Keratinocyte (primary cell): ENCODE results near the gene MOGAT1. TPM values are rescaled to one million over a fixed set of nuclear protein-coding genes. Genes with fewer than 3 reads are reported as not detected.

Experiments
- DNase-seq: peaks from one replicate; pipeline ENCODE4 v3.0.0-alpha.2; 2011; ENCODE audit warnings: low read depth, missing footprints, low spot score
- FAIRE-seq: peaks from 2 replicates; lab custom pipeline; 2011; peaks lifted over from hg19 to GRCh38; lab: Jason Lieb, UNC
- H2AFZ ChIP-seq: 2 replicates; pipeline ENCODE4 v1.6.0; 2012; ENCODE audit warnings: low read length, control low read depth, inconsistent platforms; ENCODE audit not compliant: control insufficient read depth
- H3K27ac ChIP-seq: 2 replicates; pipeline ENCODE4 v1.5.1; 2011; ENCODE audit warnings: low read length; ENCODE audit not compliant: control insufficient read depth, insufficient read depth
- H3K27me3 ChIP-seq: 3 replicates; pipeline ENCODE4 v1.6.0; 2011; ENCODE audit warnings: low read length; ENCODE audit not compliant: control insufficient read depth, insufficient read depth; ENCODE audit errors: extremely low read depth
- H3K36me3 ChIP-seq, 2 experiments: 2 replicates in 1 of 2; 3 replicates in 1 of 2; pipeline ENCODE4 v1.5.1; 2011; ENCODE audit warnings: low read length in 2 of 2, mild to moderate bottlenecking in 1 of 2; ENCODE audit not compliant: control insufficient read depth in 2 of 2, insufficient read depth in 2 of 2; ENCODE audit errors: extremely low read depth in 1 of 2
- H3K4me1 ChIP-seq: 3 replicates; pipeline ENCODE4 v1.5.1; 2011; ENCODE audit warnings: low read length; ENCODE audit not compliant: control insufficient read depth, insufficient read depth; ENCODE audit errors: extremely low read depth
- H3K4me2 ChIP-seq: 3 replicates; pipeline ENCODE4 v1.6.0; 2011; ENCODE audit warnings: low read depth, low read length; ENCODE audit not compliant: control insufficient read depth, insufficient read depth; ENCODE audit errors: extremely low read depth
- H3K4me3 ChIP-seq, 3 experiments: fragments of 200-600 bp in 1 of 3; sonication (generic) in 1 of 3; 2 replicates in 2 of 3; 3 replicates in 1 of 3; pipeline ENCODE4 v1.5.1; 2011 to 2016; ENCODE audit warnings: low read length in 3 of 3, mild to moderate bottlenecking in 3 of 3, control low read depth in 2 of 3, inconsistent platforms in 1 of 3, low read depth in 1 of 3, mixed read lengths in 1 of 3, mixed run types in 1 of 3, moderate library complexity in 1 of 3; ENCODE audit not compliant: control insufficient read depth in 2 of 3, insufficient read depth in 2 of 3; ENCODE audit errors: extremely low read depth in 1 of 3
- H3K79me2 ChIP-seq: 2 replicates; pipeline ENCODE4 v1.6.0; 2012; ENCODE audit warnings: low read length; ENCODE audit not compliant: control insufficient read depth, insufficient read depth
- H3K9ac ChIP-seq: 3 replicates; pipeline ENCODE4 v1.6.0; 2011; ENCODE audit warnings: low read length; ENCODE audit not compliant: control insufficient read depth, insufficient read depth; ENCODE audit errors: extremely low read depth
- H3K9me1 ChIP-seq: 3 replicates; pipeline ENCODE4 v1.6.0; 2011; ENCODE audit warnings: low read length; ENCODE audit not compliant: control insufficient read depth, insufficient read depth; ENCODE audit errors: extremely low read depth
- H3K9me3 ChIP-seq: 2 replicates; pipeline ENCODE4 v1.5.1; 2012; ENCODE audit warnings: low read depth, low read length; ENCODE audit not compliant: control insufficient read depth
- H4K20me1 ChIP-seq: 3 replicates; pipeline ENCODE4 v1.6.0; 2011; ENCODE audit warnings: low read length; ENCODE audit not compliant: control insufficient read depth, insufficient read depth; ENCODE audit errors: extremely low read depth
- CTCF ChIP-seq, 3 experiments: IDR thresholded peaks in 1 of 3; conservative IDR thresholded peaks in 1 of 3; optimal IDR thresholded peaks in 1 of 3; 2 replicates in 2 of 3; 3 replicates in 1 of 3; pipeline versions ENCODE3 to v1.5.1; 2011; ENCODE audit warnings: low read length in 3 of 3, mild to moderate bottlenecking in 3 of 3, moderate library complexity in 2 of 3, control low read depth in 1 of 3, inconsistent platforms in 1 of 3; ENCODE audit not compliant: insufficient read depth in 2 of 3; ENCODE audit errors: extremely low read depth in 1 of 3
- EZH2 ChIP-seq: IDR thresholded peaks from one replicate; pipeline ENCODE4 v1.6.1; 2012; ENCODE audit warnings: inconsistent platforms, mild to moderate bottlenecking, low read length, moderate library complexity
- dilution Hi-C: fragments of 300-500 bp; cut with MboI; formaldehyde crosslinking; loops from one replicate; pipeline ENCODE4 v1.7.0; 2020; ENCODE audit warnings: low sequenced_read_pairs; ENCODE audit not compliant: extremely low pct_ligation_motif_present
- polyA plus RNA-seq, 5 experiments: library from polyadenylated mRNA; depleted of rRNA in 3 of 5; stranded (reverse) in 3 of 5; stranded (forward) in 1 of 5; unstranded in 1 of 5; fragments of >200 nt; gene quantifications; 1 replicate in 1 of 5; 2 replicates in 3 of 5; 3 replicates in 1 of 5; pipeline versions ENCODE4 v1.2.1 to v1.2.3, GENCODE V29; 2011 to 2012; ENCODE audit warnings: missing spikeins in 2 of 5, low read depth in 1 of 5, low replicate concordance in 1 of 5

MOGAT1 gene
- polyA plus RNA-seq, 1 donor (not counting 4 experiments of a cell fraction or from before 2014, with no cell fraction given), result not detected

GRCh38 chr2:222688917-222689316 lies 17.5 kb downstream of the MOGAT1 start:
- Histone ChIP-seq H3K9me1 (no peaks in the 10 kb centered on the region), H3K27me3 (peaks cover 3% of the 10 kb centered on the region), H3K27ac (no peak overlapping the region), H3K79me2 (no peaks in the 10 kb centered on the region), H2AFZ (no peak overlapping the region), H3K4me3 (no peak overlapping the region), H4K20me1 (no peaks in the 10 kb centered on the region), H3K4me2 (no peak overlapping the region), H3K9me3 (no peaks in the 10 kb centered on the region), H3K36me3 (no peaks in the 10 kb centered on the region), H3K4me1 (no peaks in the 10 kb centered on the region), H3K9ac (no peak overlapping the region)
- dilution Hi-C loops, result no loop called here
- no peak for FAIRE-seq
- DNase-seq, result no peak
- TF ChIP-seq CTCF (optimal IDR thresholded peaks at IDR 0.05 in 1 of 3, IDR thresholded peaks at IDR 0.05 in 1 of 3, conservative IDR thresholded peaks at IDR 0.05 in 1 of 3; ENCODE audit: extremely low read depth in 1 of 3, insufficient read depth in 2 of 3, low read length in 3 of 3) (no peak), EZH2 (no peak)

GRCh38 chr2:222689322-222689721 lies 17.9 kb downstream of the MOGAT1 start:
- TF ChIP-seq EZH2 (no peak), CTCF (optimal IDR thresholded peaks at IDR 0.05 in 1 of 3, IDR thresholded peaks at IDR 0.05 in 1 of 3, conservative IDR thresholded peaks at IDR 0.05 in 1 of 3; ENCODE audit: extremely low read depth in 1 of 3, insufficient read depth in 2 of 3, low read length in 3 of 3) (no peak)
- H3K4me1 ChIP-seq, result no peaks in the 10 kb centered on the region
- FAIRE-seq (no peak), DNase-seq (no peak)
- no peaks in the 10 kb centered on the region for H3K79me2 ChIP-seq
- no peak overlapping the region for H3K4me3 ChIP-seq
- H2AFZ ChIP-seq, result no peak overlapping the region
- dilution Hi-C loops, result no loop called here
- no peak overlapping the region for H3K4me2 ChIP-seq
- H3K9me3 ChIP-seq, result no peaks in the 10 kb centered on the region
- H3K36me3 ChIP-seq, result no peaks in the 10 kb centered on the region
- H3K9me1 ChIP-seq, result no peaks in the 10 kb centered on the region
- H4K20me1 ChIP-seq, result no peaks in the 10 kb centered on the region
- H3K9ac ChIP-seq, result no peak overlapping the region
- no peak overlapping the region for H3K27ac ChIP-seq
- peaks cover 3% of the 10 kb centered on the region for H3K27me3 ChIP-seq
